K562 (cell line): ENCODE measurements around the gene TNFRSF6B. TPM values are rescaled to one million over a fixed set of nuclear protein-coding genes. Genes with fewer than 3 reads are reported as not detected.

Experiments used
- AFF4 ChIP-seq: sonication (generic); formaldehyde crosslinking; IDR thresholded peaks from 2 replicates; pipeline ENCODE4 v1.8.0; 2023; ENCODE audit warnings: mild to moderate bottlenecking, missing genetic modification reagents
- CHCHD3 ChIP-seq: fragments of 250-450 bp; sonication (Bioruptor Pico); IDR thresholded peaks from 2 replicates; pipeline ENCODE4 v2.1.2; 2022; ENCODE audit warnings: mild to moderate bottlenecking
- EWSR1 ChIP-seq: fragments of 450-650 bp; IDR thresholded peaks from 2 replicates; pipeline ENCODE4 v1.6.1; 2018; ENCODE audit warnings: borderline replicate concordance, mild to moderate bottlenecking, low read depth, moderate library complexity; ENCODE audit not compliant: partially characterized antibody
- PRPF4 ChIP-seq: fragments of 200-400 bp; formaldehyde crosslinking; IDR thresholded peaks from one replicate; pipeline ENCODE4 v1.6.1; 2017; ENCODE audit warnings: low read length, low read depth, mild to moderate bottlenecking; ENCODE audit not compliant: insufficient read depth, poor library complexity, severe bottlenecking
- SAFB2 ChIP-seq: fragments of 200-400 bp; formaldehyde crosslinking; IDR thresholded peaks from 2 replicates; pipeline ENCODE4 v1.6.1; 2018; ENCODE audit warnings: borderline replicate concordance, low read length, low read depth, moderate library complexity; ENCODE audit not compliant: severe bottlenecking
- SFPQ ChIP-seq: fragments of 200-400 bp; formaldehyde crosslinking; IDR thresholded peaks from 2 replicates; pipeline ENCODE4 v1.6.1; 2017; ENCODE audit warnings: mild to moderate bottlenecking, low read depth, low read length, moderate library complexity
- ZBTB34 ChIP-seq: fragments of 250-450 bp; sonication (Bioruptor Pico); IDR thresholded peaks from 2 replicates; pipeline ENCODE4 v1.8.0; 2021; ENCODE audit warnings: mild to moderate bottlenecking, moderate library complexity
- ZBTB7A ChIP-seq: IDR thresholded peaks from 2 replicates; pipeline ENCODE4 v1.6.1; 2011; ENCODE audit warnings: low read depth, mild to moderate bottlenecking, low read length, moderate library complexity, borderline replicate concordance; ENCODE audit not compliant: control insufficient read depth
- polyA plus RNA-seq, 8 experiments: library from polyadenylated mRNA; depleted of rRNA in 4 of 8; stranded (reverse) in 5 of 8; unstranded in 3 of 8; fragments of >200 nt; fragmentation: Nextera tagmentation in 2 of 8; fragmentation: Illumina TruSeq in 1 of 8; extraction: Ambion mirVana in 2 of 8; extraction: Trizol in 1 of 8; gene quantifications; 2 replicates each; pipeline versions ENCODE4 v1.2.1 to v1.2.3, GENCODE V29; 2011 to 2014; ENCODE audit warnings: inconsistent platforms in 1 of 8, missing spikeins in 1 of 8
- total RNA-seq, 7 experiments: library from RNA; depleted of rRNA in 6 of 7; stranded (reverse); fragments of >200 nt in 6 of 7; fragmentation: Illumina TruSeq in 2 of 7; extraction: Trizol in 2 of 7; gene quantifications; 2 replicates each; pipeline versions ENCODE4 v1.2.1 to v1.2.3, GENCODE V29; 2011 to 2021; ENCODE audit warnings: low replicate concordance in 1 of 7

TNFRSF6B gene
- total and polyA plus RNA-seq, 9 of the 15 experiments (the other 6 are each of a cell fraction or from before 2014, with no cell fraction given): 0.10 to 3.5 (median 0.32) TPM; not detected in 6

- peak; percentile 74; the same call in 1 of the 2 replicates for TF ChIP-seq ZBTB7A
- TF ChIP-seq SAFB2: no peak
- no peak for TF ChIP-seq CHCHD3 (CRISPR knock-in tag)
- TF ChIP-seq ZBTB34: no peak
- TF ChIP-seq PRPF4: no peak
- no peak for TF ChIP-seq SFPQ
- no peak for TF ChIP-seq EWSR1
- peak; percentile 55; the same call in 1 of the 2 replicates for TF ChIP-seq AFF4
Observed at GRCh38 chr20:63740070-63740626, 43.7 kb downstream of the TNFRSF6B start (continued).
